Endometrial microvascular endothelial cells (primary cell): ENCODE measurements around the gene GPD2. TPM values are rescaled to one million over a fixed set of nuclear protein-coding genes. Genes with fewer than 3 reads are reported as not detected.
"Not testable (repeated sequence)": the region's sequence is repeated elsewhere in the genome, so short reads cannot be mapped to it uniquely, and the experiment has no call there.

Experiments used
- in situ Hi-C: cut with HindIII; loops from 2 replicates; pipeline ENCODE4 v1.10.0; 2017; ENCODE audit warnings: low sequenced_read_pairs, low pct_unique_long_range_greater_than_20kb; ENCODE audit errors: inconsistent ontology term
- total RNA-seq: library from RNA; depleted of rRNA; stranded (reverse); fragments of >200 nt; gene quantifications from one replicate; pipeline ENCODE4 v1.2.3, GENCODE V29; 2015; ENCODE audit errors: inconsistent ontology term

Gene GPD2
- total RNA-seq, 1 donor from 2014 or later: 36.3 TPM

GRCh38 chr2:156615836-156616322 lies 179.7 kb downstream of the GPD2 start:
- in situ Hi-C loops: no loop called here

- in situ Hi-C loops: not testable (repeated sequence)
These were observed 181.9 kb downstream of the GPD2 start for GRCh38 chr2:156618071-156618470.

DNA sequence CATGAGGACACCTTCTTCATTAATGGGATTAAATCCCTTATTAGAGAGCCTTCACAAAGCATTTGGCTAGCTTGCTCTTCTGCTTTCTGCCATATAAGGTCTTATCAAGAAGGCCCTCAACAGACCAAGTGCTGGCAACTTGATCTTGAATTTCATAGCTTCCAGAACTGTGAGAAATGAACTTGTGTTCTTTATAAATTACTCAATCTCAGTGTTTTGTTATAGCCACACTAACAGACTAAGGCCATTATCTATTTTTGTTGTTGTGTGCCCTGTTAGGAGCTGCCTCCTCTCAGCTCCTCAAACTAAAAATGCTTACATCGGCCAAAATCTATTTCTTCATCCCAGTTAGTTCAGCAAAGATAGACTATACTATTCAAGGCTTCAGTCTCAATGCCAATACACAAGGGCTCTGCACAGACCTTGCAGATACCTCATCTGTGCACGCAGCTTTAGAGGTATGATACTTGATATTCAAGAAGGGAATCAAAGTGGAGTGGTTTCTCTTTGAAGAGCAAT lies 182.9 kb downstream of the GPD2 start:
- in situ Hi-C loops: no loop called here

DNA sequence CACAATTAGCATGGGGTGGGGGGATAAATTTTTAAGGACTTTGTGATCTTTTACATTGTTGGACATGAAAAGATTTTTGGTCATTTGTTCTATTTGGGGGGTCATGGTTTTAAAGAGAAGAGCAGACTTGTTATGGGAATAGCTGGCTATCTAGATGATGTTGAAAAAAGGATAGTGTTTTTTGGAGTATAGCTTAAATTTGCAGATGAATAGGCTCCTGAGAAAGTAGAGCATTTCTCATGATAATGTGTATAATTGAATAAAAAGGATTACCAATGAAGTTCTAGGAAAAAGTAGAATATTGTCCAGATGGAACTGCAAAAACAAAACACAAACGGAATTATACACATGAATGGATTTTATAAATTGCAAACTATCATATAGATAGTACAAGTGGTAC lies 186.3 kb downstream of the GPD2 start:
- in situ Hi-C loops: no loop called here

GRCh38 chr2:156625360-156626170 lies 189.4 kb downstream of the GPD2 start:
- in situ Hi-C loops: no loop called here

- in situ Hi-C loops: no loop called here
These were observed 190.8 kb downstream of the GPD2 start for GRCh38 chr2:156626931-156627330.

- in situ Hi-C loops: no loop called here
These were observed 194.6 kb downstream of the GPD2 start for GRCh38 chr2:156630579-156631337.

DNA sequence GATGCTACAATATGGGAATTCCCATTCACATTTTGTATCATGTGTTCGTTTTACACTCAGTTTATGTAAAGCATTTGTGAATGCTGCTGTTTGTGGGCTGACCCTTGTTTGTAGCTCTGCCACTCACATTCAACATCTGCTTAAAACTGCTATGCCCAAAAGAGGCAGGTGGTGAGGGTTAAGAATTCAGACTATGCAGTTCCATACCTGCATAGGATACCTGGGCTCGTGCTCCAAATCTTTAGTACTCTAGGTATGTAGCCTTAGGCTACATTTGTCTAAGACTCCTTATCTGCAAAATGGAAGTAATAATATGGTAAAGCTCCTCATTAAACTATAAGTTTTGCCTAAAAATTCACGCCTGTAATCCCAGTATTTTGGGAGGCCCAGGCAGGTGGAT lies 199.5 kb downstream of the GPD2 start:
- in situ Hi-C loops: no loop called here

Other genes starting within 250 kb of the GPD2 start
- gene NR4A2, start 103.7 kb upstream of the GPD2 start, total RNA-seq: not detected